OCI-LY7 (cell line): ENCODE data around the gene KCNQ1OT1. TPM values are rescaled to one million over a fixed set of nuclear protein-coding genes. Genes with fewer than 3 reads are reported as not detected.

Experiments
- BruUV-seq: library from RNA; stranded (reverse); fragments of 400-500 nt; replicated peaks from 2 replicates; lab custom pipeline; 2021; lab: Mats Ljungman, UMichigan
- CTCF ChIA-PET: fragments of 300-600 bp; sonication (Branson Sonifier 250); formaldehyde crosslinking; loops from one replicate; lab custom pipeline; 2022; ENCODE audit warnings: antibody characterized with exemption; ENCODE audit not compliant: unreplicated experiment; lab: Charles Lee
- POLR2A ChIA-PET: fragments of 300-600 bp; sonication (Branson Sonifier 250); formaldehyde crosslinking; loops from one replicate; lab custom pipeline; 2022; ENCODE audit warnings: antibody characterized with exemption; lab: Charles Lee
- DNase-seq: peaks from one replicate; pipeline ENCODE4 v3.0.0-alpha.2; 2015; ENCODE audit warnings: low spot score
- H2AFZ ChIP-seq: fragments of 200-600 bp; sonication (generic), shearing (Covaris generic); 2 replicates; pipeline ENCODE4 v1.6.1; 2014; ENCODE audit warnings: mild to moderate bottlenecking, antibody characterized with exemption, low read length, moderate library complexity
- H3K27ac ChIP-seq: fragments of 200-600 bp; sonication (generic); 2 replicates; pipeline ENCODE4 v1.5.1; 2014; ENCODE audit warnings: mixed run types, low read depth, mild to moderate bottlenecking, moderate library complexity, low read length, inconsistent platforms; ENCODE audit not compliant: poor library complexity, severe bottlenecking
- H3K36me3 ChIP-seq: fragments of 200-600 bp; sonication (generic); 2 replicates; pipeline ENCODE4 v1.6.1; 2014; ENCODE audit warnings: mild to moderate bottlenecking, antibody characterized with exemption, low read length, moderate library complexity, mixed read lengths; ENCODE audit not compliant: insufficient read depth
- H3K4me1 ChIP-seq: fragments of 200-600 bp; sonication (generic); 2 replicates; pipeline ENCODE4 v1.5.1; 2014; ENCODE audit warnings: mild to moderate bottlenecking, low read length; ENCODE audit not compliant: insufficient read depth, poor library complexity, severe bottlenecking
- H3K4me2 ChIP-seq: fragments of 200-600 bp; sonication (generic); 2 replicates; pipeline ENCODE4 v1.6.1; 2014; ENCODE audit warnings: mild to moderate bottlenecking, low read length
- H3K4me3 ChIP-seq: fragments of 200-600 bp; sonication (generic); 2 replicates; pipeline ENCODE4 v1.5.1; 2014; ENCODE audit warnings: mild to moderate bottlenecking, low read depth, low read length; ENCODE audit not compliant: poor library complexity, severe bottlenecking
- H3K79me2 ChIP-seq: fragments of 200-600 bp; sonication (generic); 2 replicates; pipeline ENCODE4 v1.6.1; 2016; ENCODE audit warnings: low read depth, mild to moderate bottlenecking, low read length, moderate library complexity, mixed read lengths; ENCODE audit not compliant: insufficient read depth
- H3K9me2 ChIP-seq: fragments of 200-600 bp; sonication (generic); 2 replicates; pipeline ENCODE4 v1.6.1; 2016; ENCODE audit warnings: mild to moderate bottlenecking, low read length, mixed read lengths; ENCODE audit not compliant: insufficient read depth
- H3K9me3 ChIP-seq: fragments of 200-600 bp; sonication (generic); 2 replicates; pipeline ENCODE4 v1.6.1; 2014; ENCODE audit warnings: mild to moderate bottlenecking, mixed run types, low read length, mixed read lengths
- H4K20me1 ChIP-seq: fragments of 200-600 bp; sonication (generic); 2 replicates; pipeline ENCODE4 v1.6.1; 2014; ENCODE audit warnings: mild to moderate bottlenecking, antibody characterized with exemption, low read length, moderate library complexity, mixed read lengths; ENCODE audit not compliant: insufficient read depth
- CTCF ChIP-seq: fragments of 200-600 bp; sonication (generic); conservative IDR thresholded peaks from 2 replicates; pipeline ENCODE4 v1.5.1; 2014; ENCODE audit warnings: mild to moderate bottlenecking, antibody characterized with exemption, low read length, moderate library complexity, mixed read lengths
- EZH2phosphoT487 ChIP-seq: fragments of 200-600 bp; sonication (generic); IDR thresholded peaks from 2 replicates; pipeline ENCODE4 v1.6.1; 2018; ENCODE audit warnings: low read depth, borderline replicate concordance, mild to moderate bottlenecking, mixed run types, antibody characterized with exemption, low read length, moderate library complexity, mixed read lengths
- intact Hi-C: fragments of 100-400 bp; cut with micrococcal nuclease; formaldehyde crosslinking; loops from one replicate; pipeline ENCODE4 v1.10.0; 2022; ENCODE audit not compliant: unreplicated experiment
- total RNA-seq, 2 experiments: library from RNA; depleted of rRNA in 1 of 2; stranded (reverse); fragments of >200 nt in 1 of 2; shearing (Covaris generic) in 1 of 2; gene quantifications; 2 replicates each; pipeline ENCODE4 v1.2.3, GENCODE V29; 2014 to 2022

The KCNQ1OT1 gene
- total RNA-seq, 2 experiments from 2014 or later, result 2.9 to 3.4 TPM

DNA sequence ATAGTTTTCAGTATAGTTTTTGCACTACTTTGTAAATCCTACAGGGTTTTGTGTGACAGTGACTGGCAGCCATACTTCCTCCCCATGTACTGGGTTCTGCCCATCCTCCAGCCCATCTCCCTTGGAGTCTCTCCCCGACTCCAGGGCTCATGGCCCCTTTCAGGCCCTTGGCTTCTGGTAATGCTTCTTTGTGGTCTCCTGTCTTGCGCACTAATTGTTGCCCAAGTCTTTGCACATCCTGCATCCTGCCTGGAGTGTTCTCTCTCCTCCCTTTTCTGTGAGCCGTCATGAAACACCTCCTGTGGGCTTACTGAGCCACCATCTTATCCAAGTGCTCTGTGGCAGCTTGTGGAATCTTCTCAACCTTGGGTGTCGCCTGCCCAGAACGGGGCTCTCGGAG, 11.4 kb upstream of the KCNQ1OT1 start:
- no peak for DNase-seq
- Histone ChIP-seq H3K4me1 (no peaks in the 10 kb centered on the region), H4K20me1 (no peaks in the 10 kb centered on the region), H3K9me2 (no peaks in the 10 kb centered on the region), H3K4me3 (no peak overlapping the region), H3K27ac (no peak overlapping the region), H3K79me2 (no peaks in the 10 kb centered on the region), H3K9me3 (no peaks in the 10 kb centered on the region), H3K36me3 (no peaks in the 10 kb centered on the region), H2AFZ (no peak overlapping the region), H3K4me2 (no peak overlapping the region)
- TF ChIP-seq EZH2phosphoT487 (no peak), CTCF (no peak)
- CTCF ChIA-PET, result no interaction called here
- intact Hi-C loops, result no loop called here
- POLR2A ChIA-PET, result no interaction called here
- BruUV-seq, result no TSS peak

GRCh38 chr11:2709429-2709828, 9.6 kb upstream of the KCNQ1OT1 start:
- ChIA-PET POLR2A (no interaction called here), CTCF (no interaction called here)
- intact Hi-C loops, result no loop called here
- BruUV-seq, result no TSS peak
- no peak overlapping the region for H3K27ac ChIP-seq
- H3K4me1 ChIP-seq, result peaks cover 2% of the 10 kb centered on the region
- no peak for TF ChIP-seq EZH2phosphoT487
- no peak for TF ChIP-seq CTCF
- no peaks in the 10 kb centered on the region for H3K36me3 ChIP-seq
- no peak for DNase-seq
- H4K20me1 ChIP-seq, result no peaks in the 10 kb centered on the region
- H3K79me2 ChIP-seq, result no peaks in the 10 kb centered on the region
- H2AFZ ChIP-seq, result no peak overlapping the region
- H3K9me3 ChIP-seq, result no peaks in the 10 kb centered on the region
- H3K4me3 ChIP-seq, result no peak overlapping the region
- no peak overlapping the region for H3K4me2 ChIP-seq
- no peaks in the 10 kb centered on the region for H3K9me2 ChIP-seq

DNA sequence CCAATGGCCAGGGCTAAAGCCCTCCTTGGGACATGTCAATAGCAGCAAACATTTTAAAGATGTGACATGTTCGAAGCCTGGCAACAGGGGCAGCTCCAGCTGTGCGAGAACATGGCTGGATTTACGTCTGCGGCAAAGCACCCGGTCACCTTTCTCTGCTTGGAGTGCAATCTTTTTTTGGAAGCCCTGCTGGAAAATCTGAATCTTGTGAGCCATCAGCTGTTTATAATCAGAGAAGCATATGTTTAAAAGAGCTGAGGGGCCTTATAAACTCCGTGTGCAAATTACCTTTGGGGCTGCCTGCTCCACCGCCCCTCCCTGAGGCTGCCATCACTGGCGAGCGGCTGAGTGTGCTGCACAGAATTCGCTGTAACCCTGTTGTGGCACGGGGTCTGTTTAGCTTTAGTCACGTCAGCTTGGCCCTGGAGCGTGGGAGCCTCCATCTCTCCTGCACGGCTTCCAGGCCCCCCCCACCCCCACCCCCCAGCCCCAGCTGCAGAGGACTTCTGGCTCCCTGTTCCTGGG, 9.0 kb upstream of the KCNQ1OT1 start:
- Histone ChIP-seq H3K36me3 (no peaks in the 10 kb centered on the region), H3K4me3 (no peak overlapping the region), H3K4me2 (no peak overlapping the region), H3K9me2 (no peaks in the 10 kb centered on the region), H3K9me3 (no peaks in the 10 kb centered on the region), H3K79me2 (no peaks in the 10 kb centered on the region), H3K4me1 (peaks cover 8% of the 10 kb centered on the region), H4K20me1 (no peaks in the 10 kb centered on the region), H2AFZ (no peak overlapping the region), H3K27ac (no peak overlapping the region)
- ChIA-PET POLR2A (no interaction called here), CTCF (no interaction called here)
- intact Hi-C loops, result no loop called here
- TF ChIP-seq EZH2phosphoT487, result no peak
- no peak for TF ChIP-seq CTCF
- no TSS peak for BruUV-seq
- DNase-seq, result no peak
